Psoas muscle (tissue), 8 donors: ENCODE results near the gene PXMP4. TPM values are rescaled to one million over a fixed set of nuclear protein-coding genes. Genes with fewer than 3 reads are reported as not detected.
A peak's percentile ranks its signal among the peaks of the same experiment; 100 is the strongest.

Experiments used
- ATAC-seq, 4 donors: fragments of 200-7000 bp; cut with Tn5 transposase; one replicate each; pipeline ENCODE4 v1.9.1; 2020; ENCODE audit warnings: moderate library complexity in 3 of 4, mild to moderate bottlenecking in 2 of 4
- DNase-seq, 2 donors: peaks; one replicate each; pipeline ENCODE4 v3.0.0-alpha.2; 2020
- H3K27ac ChIP-seq: fragments of 200-600 bp; one replicate; pipeline ENCODE4 v1.8.0; 2022
- H3K27me3 ChIP-seq, 3 donors: fragments of 200-600 bp in 1 of 3; one replicate each; pipeline versions ENCODE4 v1.6.1 to v1.8.0; 2013 to 2022; ENCODE audit warnings: low read length in 2 of 3, mild to moderate bottlenecking in 2 of 3, moderate library complexity in 1 of 3; ENCODE audit not compliant: insufficient read depth in 3 of 3
- H3K36me3 ChIP-seq, 2 donors: fragments of 200-600 bp in 1 of 2; one replicate each; pipeline versions ENCODE4 v1.6.1 to v1.8.0; 2013 to 2022; ENCODE audit warnings: low read depth in 1 of 2, mild to moderate bottlenecking in 1 of 2, moderate library complexity in 1 of 2; ENCODE audit not compliant: insufficient read depth in 1 of 2
- H3K4me1 ChIP-seq: fragments of 200-600 bp; one replicate; pipeline ENCODE4 v1.8.0; 2022
- H3K4me3 ChIP-seq: fragments of 200-600 bp; one replicate; pipeline ENCODE4 v1.8.0; 2022; ENCODE audit warnings: mild to moderate bottlenecking
- H3K9me3 ChIP-seq: fragments of 200-600 bp; one replicate; pipeline ENCODE4 v1.8.0; 2022
- WGBS, 3 donors: extraction: QIAGEN DNeasy Blood & Tissue Kit; methylation state at CpG; one replicate each; pipeline versions ENCODE4 v1.1.6 to v1.1.7; 2013; 5-methylcytosine and 5-hydroxymethylcytosine counted together
- intact Hi-C, 2 donors: fragments of 100-400 bp; cut with DNase I; formaldehyde crosslinking; loops; one replicate each; pipeline versions ENCODE4 v1.11.0 to v1.14.2; 2022
- polyA plus RNA-seq, 3 donors: library from polyadenylated mRNA; stranded (reverse); fragments of 200-250 nt; gene quantifications; one replicate each; pipeline ENCODE4 v1.2.3, GENCODE V29; 2013
- total RNA-seq, 4 donors: library from RNA; stranded (reverse); fragmentation: NEBNext Ultra II Directional in 2 of 4; extraction: Animal tissue kit (Norgen Biotek cat#: 25700) in 2 of 4; gene quantifications; one replicate each; pipeline versions ENCODE4 v1.2.1 to v1.2.4, GENCODE V29; 2021 to 2023
- TF ChIP-seq, protein P1 (sequence below): fragments of 200-600 bp; IDR thresholded peaks from one replicate; pipeline ENCODE4 v1.8.0; 2022; ENCODE audit warnings: antibody characterized with exemption
- donor health status: healthy with polysubstance abuse.
- donor health status: DM: no; HTN: no; CAD: no; lungs with moderate emphysema.
- donor health status: Bipolar disorder and iron deficiency.
- donor health status: healthy.
- donor health status: DM: yes; HTN: yes; CAD: no.
- donor health status: DM: no; HTN: no; CAD: no.
- donor health status: DM: no; HTN: no; CAD: no.
- donor health status: DM: yes; HTN: yes; CAD: no.

PXMP4 gene
- total and polyA plus RNA-seq, 7 donors: 1.9 to 10.6 (median 5.1) TPM

DNA sequence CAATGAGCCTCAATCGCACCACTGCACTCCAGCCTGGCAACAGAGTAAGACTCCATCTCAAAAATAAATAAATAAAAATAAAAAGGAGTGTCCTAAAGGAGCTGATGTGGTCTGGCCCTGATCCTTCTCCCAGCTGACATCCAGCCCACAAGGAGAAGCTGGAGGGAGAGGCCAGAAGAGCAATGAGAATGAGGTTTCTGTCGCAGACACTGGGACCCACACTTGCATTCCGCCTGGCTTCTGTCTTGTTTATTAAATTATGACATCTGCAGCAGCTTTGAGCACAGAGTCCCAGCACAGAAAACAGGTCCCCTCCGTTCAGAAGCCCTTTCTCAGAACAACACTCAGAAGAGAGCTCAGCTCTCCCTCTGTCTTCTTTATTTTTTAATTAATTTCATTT, 23.7 kb downstream of the PXMP4 start:
- ATAC-seq: no peak
- intact Hi-C loops: no loop called here
- H3K27ac ChIP-seq: no peak overlapping the region
- 77 to 78% (median 77%) methylated on average over 4 of the region's 4 CpGs for WGBS, 3 donors
- H3K9me3 ChIP-seq: no peaks in the 10 kb centered on the region
- no peaks in the 10 kb centered on the region for H3K4me1 ChIP-seq
- H3K36me3 ChIP-seq: no peaks in the 10 kb centered on the region
- H3K4me3 ChIP-seq: no peak overlapping the region
- DNase-seq: no peak
- H3K27me3 ChIP-seq: no peaks in the 10 kb centered on the region
- TF ChIP-seq, protein P1, sequence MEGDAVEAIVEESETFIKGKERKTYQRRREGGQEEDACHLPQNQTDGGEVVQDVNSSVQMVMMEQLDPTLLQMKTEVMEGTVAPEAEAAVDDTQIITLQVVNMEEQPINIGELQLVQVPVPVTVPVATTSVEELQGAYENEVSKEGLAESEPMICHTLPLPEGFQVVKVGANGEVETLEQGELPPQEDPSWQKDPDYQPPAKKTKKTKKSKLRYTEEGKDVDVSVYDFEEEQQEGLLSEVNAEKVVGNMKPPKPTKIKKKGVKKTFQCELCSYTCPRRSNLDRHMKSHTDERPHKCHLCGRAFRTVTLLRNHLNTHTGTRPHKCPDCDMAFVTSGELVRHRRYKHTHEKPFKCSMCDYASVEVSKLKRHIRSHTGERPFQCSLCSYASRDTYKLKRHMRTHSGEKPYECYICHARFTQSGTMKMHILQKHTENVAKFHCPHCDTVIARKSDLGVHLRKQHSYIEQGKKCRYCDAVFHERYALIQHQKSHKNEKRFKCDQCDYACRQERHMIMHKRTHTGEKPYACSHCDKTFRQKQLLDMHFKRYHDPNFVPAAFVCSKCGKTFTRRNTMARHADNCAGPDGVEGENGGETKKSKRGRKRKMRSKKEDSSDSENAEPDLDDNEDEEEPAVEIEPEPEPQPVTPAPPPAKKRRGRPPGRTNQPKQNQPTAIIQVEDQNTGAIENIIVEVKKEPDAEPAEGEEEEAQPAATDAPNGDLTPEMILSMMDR: no peak

GRCh38 chr20:33694639-33695012, 25.5 kb downstream of the PXMP4 start:
- Histone ChIP-seq H3K27me3 (no peaks in the 10 kb centered on the region), H3K4me3 (no peak overlapping the region), H3K27ac (no peak overlapping the region), H3K36me3 (no peaks in the 10 kb centered on the region), H3K4me1 (no peaks in the 10 kb centered on the region), H3K9me3 (no peaks in the 10 kb centered on the region)
- 59 to 63% (median 60%) methylated on average over 6 of the region's 6 CpGs for WGBS, 3 donors
- ATAC-seq: no peak
- TF ChIP-seq, protein P1: no peak
- DNase-seq: no peak
- intact Hi-C loops: no loop called here

DNA sequence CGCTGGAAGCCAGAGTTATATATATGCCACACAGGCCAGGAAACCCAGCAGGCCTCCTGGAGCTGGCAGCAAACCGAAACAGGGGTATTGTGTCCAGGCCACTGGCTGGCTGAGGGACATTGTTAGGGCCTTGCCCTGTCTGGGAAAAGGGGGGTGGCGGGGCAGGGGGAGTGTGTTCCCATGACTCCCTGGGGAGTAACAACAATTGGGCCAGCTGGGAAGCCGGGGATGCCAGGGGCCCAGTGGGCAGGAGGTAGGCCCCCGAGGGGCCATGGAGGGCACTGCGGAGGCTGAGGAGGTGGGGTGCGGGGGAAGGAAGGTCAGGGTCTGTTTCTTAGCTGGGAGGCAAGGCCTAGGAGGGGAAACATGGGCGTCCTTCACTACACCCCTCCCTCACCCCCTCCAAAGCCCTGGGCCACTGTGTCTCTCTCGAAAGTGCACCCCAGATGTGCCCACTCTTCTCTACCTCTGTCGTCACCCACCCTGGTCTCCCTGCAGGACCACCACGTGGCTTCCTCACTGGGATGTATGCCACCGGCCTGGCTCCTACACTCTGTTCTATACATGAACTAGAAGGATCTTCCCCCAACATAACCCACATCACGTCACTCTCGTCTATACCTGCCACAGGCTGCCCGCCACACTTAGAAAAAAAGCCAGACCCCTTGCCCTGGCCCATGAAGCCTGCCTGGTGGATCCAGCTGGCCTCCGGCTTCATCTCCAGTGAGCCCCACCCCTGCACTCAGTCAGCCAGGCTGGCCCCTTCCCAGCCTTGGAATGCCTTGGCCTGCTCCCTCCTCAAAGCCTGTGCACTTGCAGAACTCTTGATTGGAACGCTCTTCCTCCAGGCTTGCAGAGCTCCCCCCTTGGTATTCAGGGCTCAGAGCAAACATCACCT, 26.1 kb downstream of the PXMP4 start:
- Histone ChIP-seq H3K27me3 (no peaks in the 10 kb centered on the region), H3K4me3 (no peak overlapping the region), H3K9me3 (no peaks in the 10 kb centered on the region), H3K27ac (no peak overlapping the region), H3K36me3 (no peaks in the 10 kb centered on the region), H3K4me1 (no peaks in the 10 kb centered on the region)
- WGBS, 3 donors: 60 to 70% (median 62%) methylated on average over 16 to 17 of the region's 17 CpGs
- DNase-seq (peak; percentile 45 to 60), ATAC-seq (peak in 1 of 4 donors; percentile 37)
- TF ChIP-seq, protein P1: no peak
- intact Hi-C loops: no loop called here

GRCh38 chr20:33693289-33693688, 26.8 kb downstream of the PXMP4 start:
- WGBS, 3 donors: 66 to 76% (median 75%) methylated on average over 5 of the region's 5 CpGs

More at GRCh38 chr20:33693289-33693688, 26.8 kb downstream of the PXMP4 start:
- no peak for ATAC-seq
- no peaks in the 10 kb centered on the region for H3K36me3 ChIP-seq
- no peak for DNase-seq
- H3K4me1 ChIP-seq: no peaks in the 10 kb centered on the region
- TF ChIP-seq, protein P1: no peak
- H3K27ac ChIP-seq: no peak overlapping the region
- no peaks in the 10 kb centered on the region for H3K27me3 ChIP-seq
- intact Hi-C loops: no loop called here
- H3K4me3 ChIP-seq: no peak overlapping the region
- H3K9me3 ChIP-seq: no peaks in the 10 kb centered on the region
